Fibroblast of lung (primary cell): ENCODE measurements around the gene SNAP91. TPM values are rescaled to one million over a fixed set of nuclear protein-coding genes. Genes with fewer than 3 reads are reported as not detected.

Experiments
- DNase-seq, 2 donors: peaks; one replicate each; pipeline versions ENCODE4 v3.0.0 to v3.0.0-alpha.2; 2010; ENCODE audit warnings: low read depth in 2 of 2
- H2AFZ ChIP-seq: 2 replicates; pipeline ENCODE4 v1.5.1; 2012; ENCODE audit warnings: low read length, control low read depth, inconsistent platforms
- H3K27ac ChIP-seq: 2 replicates; pipeline ENCODE4 v1.5.1; 2011; ENCODE audit warnings: low read length, control low read depth; ENCODE audit not compliant: insufficient read depth
- H3K27me3 ChIP-seq: 2 replicates; pipeline ENCODE4 v1.5.1; 2011; ENCODE audit warnings: mild to moderate bottlenecking, low read length; ENCODE audit not compliant: control insufficient read depth, insufficient read depth
- H3K36me3 ChIP-seq: 2 replicates; pipeline ENCODE4 v1.5.1; 2011; ENCODE audit warnings: low read length; ENCODE audit not compliant: control insufficient read depth, insufficient read depth
- H3K4me1 ChIP-seq: 2 replicates; pipeline ENCODE4 v1.5.1; 2011; ENCODE audit warnings: low read length; ENCODE audit not compliant: control insufficient read depth, insufficient read depth; ENCODE audit errors: extremely low read depth
- H3K4me2 ChIP-seq: 2 replicates; pipeline ENCODE4 v1.5.1; 2011; ENCODE audit warnings: low read length, control low read depth; ENCODE audit not compliant: insufficient read depth; ENCODE audit errors: extremely low read depth
- H3K4me3 ChIP-seq, 4 experiments: fragments of 200-600 bp in 1 of 4; sonication (generic) in 1 of 4; replicated peaks in 1 of 4; 2 replicates each; pipeline ENCODE4 v1.5.1; 2011 to 2016; ENCODE audit warnings: low read length in 4 of 4, low read depth in 3 of 4, mild to moderate bottlenecking in 3 of 4, control low read depth in 2 of 4, inconsistent platforms in 1 of 4, mixed read lengths in 1 of 4; ENCODE audit not compliant: insufficient read depth in 1 of 4; ENCODE audit errors: control extremely low read depth in 1 of 4
- H3K79me2 ChIP-seq: 2 replicates; pipeline ENCODE4 v1.5.1; 2012; ENCODE audit warnings: mild to moderate bottlenecking, low read length, inconsistent platforms; ENCODE audit not compliant: control insufficient read depth, insufficient read depth
- H3K9ac ChIP-seq: 2 replicates; pipeline ENCODE4 v1.5.1; 2011; ENCODE audit warnings: mild to moderate bottlenecking, low read length, control low read depth; ENCODE audit not compliant: insufficient read depth
- H3K9me3 ChIP-seq: 2 replicates; pipeline ENCODE4 v1.5.1; 2012; ENCODE audit warnings: low read depth, low read length; ENCODE audit not compliant: control insufficient read depth, insufficient read depth
- H4K20me1 ChIP-seq: 2 replicates; pipeline ENCODE4 v1.5.1; 2011; ENCODE audit warnings: low read length; ENCODE audit not compliant: control insufficient read depth, insufficient read depth; ENCODE audit errors: extremely low read depth
- EZH2 ChIP-seq: IDR thresholded peaks from 2 replicates; pipeline ENCODE4 v1.5.1; 2012; ENCODE audit warnings: low read length, control low read depth, mild to moderate bottlenecking; ENCODE audit errors: missing control alignments
- polyA plus RNA-seq, 2 donors: library from polyadenylated mRNA; depleted of rRNA in 1 of 2; stranded (reverse) in 1 of 2; unstranded in 1 of 2; fragments of >200 nt; gene quantifications; 2 replicates each; pipeline ENCODE4 v1.2.1, GENCODE V29; 2011 to 2012; ENCODE audit warnings: missing spikeins in 1 of 2
- total RNA-seq: library from RNA; depleted of rRNA; stranded (reverse); fragments of >200 nt; gene quantifications from 2 replicates; pipeline ENCODE4 v1.2.1, GENCODE V29; 2014
- TF ChIP-seq, protein P1 (sequence below), 2 donors: IDR thresholded peaks in 1 of 2; conservative IDR thresholded peaks in 1 of 2; 1 replicate in 1 of 2; 2 replicates in 1 of 2; pipeline ENCODE4 v1.5.1; 2011 to 2012; ENCODE audit warnings: low read length in 2 of 2, control low read depth in 1 of 2, inconsistent platforms in 1 of 2, low read depth in 1 of 2, mild to moderate bottlenecking in 1 of 2

Gene SNAP91
- total and polyA plus RNA-seq, 2 donors (not counting 1 experiment from before 2014, with no cell fraction given) = 0.02 to 0.17 TPM

- Histone ChIP-seq H3K36me3 (no peaks in the 10 kb centered on the region), H3K79me2 (no peaks in the 10 kb centered on the region), H3K4me1 (no peaks in the 10 kb centered on the region), H3K4me2 (no peak overlapping the region), H3K27me3 (no peaks in the 10 kb centered on the region), H3K9ac (no peak overlapping the region), H3K27ac (no peak overlapping the region), H3K4me3 (no peak overlapping the region), H2AFZ (no peak overlapping the region), H3K9me3 (no peaks in the 10 kb centered on the region), H4K20me1 (no peaks in the 10 kb centered on the region)
- DNase-seq = peak; percentile 28 to 43
- TF ChIP-seq, protein P1, sequence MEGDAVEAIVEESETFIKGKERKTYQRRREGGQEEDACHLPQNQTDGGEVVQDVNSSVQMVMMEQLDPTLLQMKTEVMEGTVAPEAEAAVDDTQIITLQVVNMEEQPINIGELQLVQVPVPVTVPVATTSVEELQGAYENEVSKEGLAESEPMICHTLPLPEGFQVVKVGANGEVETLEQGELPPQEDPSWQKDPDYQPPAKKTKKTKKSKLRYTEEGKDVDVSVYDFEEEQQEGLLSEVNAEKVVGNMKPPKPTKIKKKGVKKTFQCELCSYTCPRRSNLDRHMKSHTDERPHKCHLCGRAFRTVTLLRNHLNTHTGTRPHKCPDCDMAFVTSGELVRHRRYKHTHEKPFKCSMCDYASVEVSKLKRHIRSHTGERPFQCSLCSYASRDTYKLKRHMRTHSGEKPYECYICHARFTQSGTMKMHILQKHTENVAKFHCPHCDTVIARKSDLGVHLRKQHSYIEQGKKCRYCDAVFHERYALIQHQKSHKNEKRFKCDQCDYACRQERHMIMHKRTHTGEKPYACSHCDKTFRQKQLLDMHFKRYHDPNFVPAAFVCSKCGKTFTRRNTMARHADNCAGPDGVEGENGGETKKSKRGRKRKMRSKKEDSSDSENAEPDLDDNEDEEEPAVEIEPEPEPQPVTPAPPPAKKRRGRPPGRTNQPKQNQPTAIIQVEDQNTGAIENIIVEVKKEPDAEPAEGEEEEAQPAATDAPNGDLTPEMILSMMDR (conservative IDR thresholded peaks at IDR 0.05 in 1 of 2, IDR thresholded peaks at IDR 0.05 in 1 of 2; ENCODE audit: low read depth in 1 of 2, low read length in 2 of 2) = peak; percentile 62 to 74
- TF ChIP-seq EZH2 = no peak
Observed at GRCh38 chr6:83615025-83615999, 93.6 kb downstream of the SNAP91 start.

DNA sequence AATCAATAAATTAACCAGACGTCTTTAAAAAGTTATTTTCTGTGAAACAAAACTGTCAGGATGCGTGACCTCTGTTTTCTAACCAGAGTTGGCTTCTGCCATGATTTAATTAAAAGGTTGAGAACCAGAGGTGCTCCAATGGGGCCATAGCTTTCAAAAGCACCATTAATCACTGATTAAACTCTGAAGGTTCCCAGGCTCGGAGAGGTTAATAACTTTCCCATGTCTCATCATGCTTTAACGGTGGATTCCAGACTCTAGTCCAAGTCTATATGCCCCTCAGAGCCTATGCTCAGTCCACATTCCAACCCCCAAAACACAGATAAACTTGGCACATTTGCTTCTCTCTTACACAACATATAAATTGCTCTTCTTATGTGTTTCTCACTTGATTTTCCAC is 95.5 kb downstream of the SNAP91 start:
- no peak overlapping the region for H3K9ac ChIP-seq
- no peaks in the 10 kb centered on the region for H3K79me2 ChIP-seq
- peak in 1 of 2 donors; percentile 1 for DNase-seq
- TF ChIP-seq, protein P1 (conservative IDR thresholded peaks at IDR 0.05 in 1 of 2, IDR thresholded peaks at IDR 0.05 in 1 of 2; ENCODE audit: low read depth in 1 of 2, low read length in 2 of 2) = no peak
- no peak for TF ChIP-seq EZH2
- no peak overlapping the region for H2AFZ ChIP-seq
- no peaks in the 10 kb centered on the region for H4K20me1 ChIP-seq
- no peak overlapping the region for H3K27ac ChIP-seq
- H3K4me2 ChIP-seq = no peak overlapping the region
- no peaks in the 10 kb centered on the region for H3K27me3 ChIP-seq
- no peaks in the 10 kb centered on the region for H3K9me3 ChIP-seq
- no peaks in the 10 kb centered on the region for H3K36me3 ChIP-seq
- H3K4me1 ChIP-seq = no peaks in the 10 kb centered on the region
- no peak overlapping the region for H3K4me3 ChIP-seq

DNA sequence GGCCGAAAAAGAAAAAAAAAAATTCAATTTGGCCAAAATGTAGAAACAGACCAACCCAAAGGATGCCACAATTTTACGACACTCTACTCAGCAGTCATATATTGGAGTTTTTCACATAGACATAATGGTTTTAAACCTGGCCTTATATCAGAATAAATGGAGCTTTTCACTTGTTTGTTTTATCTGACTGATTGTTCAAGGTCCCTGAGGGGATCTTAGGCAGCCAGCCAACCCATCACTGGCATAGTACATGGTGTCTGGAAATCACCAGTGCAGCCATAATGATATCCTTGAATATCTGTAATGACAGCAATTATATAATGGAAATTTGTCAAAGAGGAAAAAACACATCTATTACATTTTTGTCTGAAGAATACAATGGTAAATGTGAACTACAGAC is 99.7 kb downstream of the SNAP91 start:
- no peaks in the 10 kb centered on the region for H3K27me3 ChIP-seq

More for the DNA sequence above, 99.7 kb downstream of the SNAP91 start:
- no peak for DNase-seq
- Histone ChIP-seq H3K4me2 (no peak overlapping the region), H3K79me2 (no peaks in the 10 kb centered on the region), H3K4me3 (no peak overlapping the region), H3K27ac (no peak overlapping the region), H4K20me1 (no peaks in the 10 kb centered on the region), H3K9me3 (no peaks in the 10 kb centered on the region), H3K4me1 (no peaks in the 10 kb centered on the region), H2AFZ (no peak overlapping the region), H3K9ac (no peak overlapping the region), H3K36me3 (no peaks in the 10 kb centered on the region)
- no peak for TF ChIP-seq EZH2
- TF ChIP-seq, protein P1 (conservative IDR thresholded peaks at IDR 0.05 in 1 of 2, IDR thresholded peaks at IDR 0.05 in 1 of 2; ENCODE audit: low read depth in 1 of 2, low read length in 2 of 2) = no peak
